GM13977 (cell line): ENCODE data around the gene SOX5.

Experiments
- DNase-seq: peaks from one replicate; pipeline ENCODE4 v3.0.0; 2012; ENCODE audit warnings: low spot score
- in situ Hi-C: fragments of 300-500 bp; cut with MboI; formaldehyde crosslinking; loops from one replicate; pipeline ENCODE4 v1.12.0; 2022; ENCODE audit warnings: low sequenced_read_pairs, low pct_unique_long_range_greater_than_20kb, mixed read lengths, inconsistent platforms; ENCODE audit not compliant: unreplicated experiment
- TF ChIP-seq, protein P1 (sequence below): IDR thresholded peaks from 2 replicates; pipeline ENCODE4 v1.5.1; 2012; ENCODE audit warnings: mild to moderate bottlenecking, control low read depth; ENCODE audit not compliant: insufficient read depth; ENCODE audit errors: extremely low read depth, missing control alignments

SOX5 gene

DNA sequence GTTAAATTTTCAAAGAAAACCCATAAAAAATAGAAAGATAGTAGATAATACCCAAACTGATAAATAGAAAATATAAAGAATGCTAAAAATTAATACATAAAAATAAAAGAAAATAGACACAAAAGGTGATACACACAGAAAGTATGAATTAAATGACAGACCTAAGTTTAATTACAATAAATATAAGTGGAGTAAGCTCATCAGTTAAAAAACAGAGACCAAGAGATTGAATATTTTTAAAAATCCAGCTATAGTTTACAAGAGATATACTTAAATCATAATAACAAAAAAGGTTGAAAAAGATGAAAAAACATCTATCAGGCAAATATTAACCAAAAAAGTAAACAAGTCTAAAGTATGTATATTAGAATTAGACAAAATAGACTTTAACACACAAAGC, 268.2 kb downstream of the SOX5 start:
- no peak for DNase-seq
- in situ Hi-C loops = no loop called here
- TF ChIP-seq, protein P1, sequence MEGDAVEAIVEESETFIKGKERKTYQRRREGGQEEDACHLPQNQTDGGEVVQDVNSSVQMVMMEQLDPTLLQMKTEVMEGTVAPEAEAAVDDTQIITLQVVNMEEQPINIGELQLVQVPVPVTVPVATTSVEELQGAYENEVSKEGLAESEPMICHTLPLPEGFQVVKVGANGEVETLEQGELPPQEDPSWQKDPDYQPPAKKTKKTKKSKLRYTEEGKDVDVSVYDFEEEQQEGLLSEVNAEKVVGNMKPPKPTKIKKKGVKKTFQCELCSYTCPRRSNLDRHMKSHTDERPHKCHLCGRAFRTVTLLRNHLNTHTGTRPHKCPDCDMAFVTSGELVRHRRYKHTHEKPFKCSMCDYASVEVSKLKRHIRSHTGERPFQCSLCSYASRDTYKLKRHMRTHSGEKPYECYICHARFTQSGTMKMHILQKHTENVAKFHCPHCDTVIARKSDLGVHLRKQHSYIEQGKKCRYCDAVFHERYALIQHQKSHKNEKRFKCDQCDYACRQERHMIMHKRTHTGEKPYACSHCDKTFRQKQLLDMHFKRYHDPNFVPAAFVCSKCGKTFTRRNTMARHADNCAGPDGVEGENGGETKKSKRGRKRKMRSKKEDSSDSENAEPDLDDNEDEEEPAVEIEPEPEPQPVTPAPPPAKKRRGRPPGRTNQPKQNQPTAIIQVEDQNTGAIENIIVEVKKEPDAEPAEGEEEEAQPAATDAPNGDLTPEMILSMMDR = no peak

DNA sequence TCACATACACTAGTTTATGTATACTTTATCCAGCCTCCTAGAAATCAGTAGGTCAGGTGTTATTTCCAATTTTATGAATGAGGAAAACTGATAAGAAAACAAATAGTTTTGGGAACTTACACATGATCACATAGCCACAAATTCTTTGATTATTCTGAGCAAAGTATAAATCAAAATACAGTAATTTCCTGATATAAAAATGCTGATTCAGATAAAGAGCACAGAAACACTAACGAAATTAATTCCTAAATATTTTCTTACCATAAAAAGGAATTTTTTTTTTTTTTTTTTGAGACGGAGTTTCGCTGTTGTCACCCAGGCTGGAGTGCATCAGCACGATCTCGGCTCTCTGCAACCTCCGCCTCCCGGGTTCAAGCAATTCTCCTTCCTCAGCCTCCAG, 275.4 kb downstream of the SOX5 start:
- in situ Hi-C loops = no loop called here
- TF ChIP-seq, protein P1 = no peak
- no peak for DNase-seq

DNA sequence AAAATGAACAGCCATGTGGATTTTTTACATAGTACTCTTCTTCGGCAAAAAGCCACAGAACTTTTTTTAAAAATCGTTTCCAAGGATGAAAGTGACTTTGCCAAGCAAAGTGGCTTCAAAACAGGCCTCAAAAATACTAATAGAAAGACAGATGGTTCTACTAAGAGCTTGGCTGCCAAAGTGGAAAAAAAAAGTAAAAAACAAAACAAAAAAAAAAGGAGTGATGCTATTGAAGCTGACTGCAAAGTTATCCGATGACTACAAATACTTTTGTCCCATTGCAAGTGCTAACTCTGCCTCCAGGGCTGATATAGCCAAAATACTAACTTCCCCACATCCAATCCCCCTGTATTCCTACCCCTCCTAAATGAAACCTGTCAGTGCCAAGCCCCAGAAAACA, 277.6 kb downstream of the SOX5 start:
- in situ Hi-C loops = no loop called here
- DNase-seq = no peak
- TF ChIP-seq, protein P1 = no peak

DNA sequence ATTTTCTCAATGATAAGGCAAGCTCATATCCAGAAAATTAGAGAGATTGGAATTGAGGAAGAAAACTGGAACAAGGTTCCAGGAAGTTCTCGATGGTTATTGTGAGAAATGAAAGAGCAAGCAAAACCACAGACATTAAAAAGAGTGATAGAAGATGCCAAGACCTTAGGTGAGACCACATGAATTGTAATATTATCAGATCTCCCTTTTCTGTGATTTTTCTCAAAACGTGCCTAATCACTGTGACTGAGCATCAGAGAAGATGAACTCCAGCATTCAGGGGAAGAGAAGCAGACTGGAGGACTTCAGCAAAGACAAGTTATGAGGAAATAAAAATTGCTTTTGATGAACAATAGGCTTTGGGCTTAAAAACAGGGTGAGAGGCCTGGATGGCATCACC, 278.8 kb downstream of the SOX5 start:
- in situ Hi-C loops = no loop called here
- TF ChIP-seq, protein P1 = no peak
- DNase-seq = no peak

DNA sequence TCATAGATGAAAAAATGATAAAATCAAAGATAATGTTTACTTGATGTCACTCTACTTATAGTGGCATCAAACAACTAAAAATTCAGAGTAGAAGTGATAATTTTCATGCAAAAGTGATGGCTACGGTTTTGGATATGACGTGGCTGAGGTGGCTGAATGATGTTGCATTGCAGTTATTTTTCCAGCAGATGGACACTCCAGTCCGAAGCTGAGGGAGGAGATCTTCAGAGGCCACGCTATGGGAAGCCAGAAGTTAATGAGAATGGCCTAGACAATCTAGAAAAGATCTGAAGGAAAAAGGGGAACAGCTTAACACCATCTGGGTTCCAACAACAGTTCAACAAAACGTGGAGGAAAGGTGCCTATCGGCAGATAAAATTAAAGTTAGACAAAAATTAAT, 279.8 kb downstream of the SOX5 start:
- TF ChIP-seq, protein P1 = no peak
- no peak for DNase-seq
- in situ Hi-C loops = no loop called here

DNA sequence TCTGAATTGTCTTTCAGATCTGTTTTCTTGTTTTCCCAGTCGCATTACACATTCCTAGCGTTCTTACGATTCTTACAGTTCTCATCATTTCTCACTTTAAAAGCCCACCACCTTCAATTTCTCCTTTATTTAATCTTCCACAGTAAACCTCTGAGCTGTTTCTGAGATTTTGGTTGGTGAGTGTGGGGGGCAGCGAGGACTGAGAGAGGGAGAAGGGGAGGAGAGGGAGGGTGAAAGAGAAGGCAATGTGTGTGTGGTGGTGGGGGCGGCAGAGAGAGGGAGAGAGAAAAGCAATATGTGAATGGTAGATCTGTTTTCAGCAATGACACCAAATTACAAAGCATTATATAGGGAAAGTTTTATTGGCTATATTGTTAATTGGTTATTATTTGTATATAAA, 282.6 kb downstream of the SOX5 start:
- no peak for DNase-seq
- in situ Hi-C loops = no loop called here
- TF ChIP-seq, protein P1 = no peak

DNA sequence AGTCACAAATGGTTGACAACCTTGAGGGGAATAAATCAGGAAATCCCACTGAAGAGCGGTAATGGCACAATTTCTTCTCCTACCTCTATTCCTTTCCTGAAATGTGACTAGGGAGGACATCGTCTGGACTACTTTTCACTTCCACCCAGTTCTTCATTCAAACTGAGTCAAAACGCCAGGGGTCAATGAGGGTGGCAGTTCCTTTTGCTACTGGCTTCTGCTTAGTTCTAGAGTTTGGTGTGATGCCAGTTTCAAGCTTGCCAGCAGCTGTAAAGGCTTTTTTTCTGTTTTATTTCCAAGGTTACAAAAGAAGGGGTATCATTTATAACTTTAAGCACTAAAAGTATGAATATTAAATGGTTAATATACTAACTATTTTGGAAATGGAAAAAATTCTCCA, 286.5 kb downstream of the SOX5 start:
- DNase-seq = no peak
- in situ Hi-C loops = no loop called here
- TF ChIP-seq, protein P1 = no peak
